D341Med (cell line): ENCODE results near the gene BDP1.
"Not testable (repeated sequence)": the region's sequence is repeated elsewhere in the genome, so short reads cannot be mapped to it uniquely, and the experiment has no call there.

ENCODE experiments used
- DNase-seq: peaks from one replicate; pipeline ENCODE4 v3.0.0; 2012; ENCODE audit warnings: low spot score

The BDP1 gene

GRCh38 chr5:71573591-71573990 is 118.1 kb downstream of the BDP1 start:
- no peak for DNase-seq

GRCh38 chr5:71575588-71575987 is 120.1 kb downstream of the BDP1 start:
- not testable (repeated sequence) for DNase-seq

- no peak for DNase-seq
These were observed 120.8 kb downstream of the BDP1 start for GRCh38 chr5:71576241-71576640.

GRCh38 chr5:71577839-71578238 is 122.4 kb downstream of the BDP1 start:
- not testable (repeated sequence) for DNase-seq

GRCh38 chr5:71582945-71583584 is 127.6 kb downstream of the BDP1 start:
- no peak for DNase-seq

GRCh38 chr5:71586052-71586940 is 130.8 kb downstream of the BDP1 start:
- DNase-seq: no peak

- peak; percentile 43 for DNase-seq
These were observed 131.7 kb downstream of the BDP1 start, which contains the start of gene MCCC2 for GRCh38 chr5:71586941-71587765. Gene MCCC2, plus strand, starts transcription at chr5:71587340. Its CDS starts 86 bp downstream, at chr5:71587426.

GRCh38 chr5:71587766-71588532 is 132.5 kb downstream of the BDP1 start:
- DNase-seq: no peak

GRCh38 chr5:71588533-71588885 is 133.1 kb downstream of the BDP1 start:
- no peak for DNase-seq

GRCh38 chr5:71589903-71590302 is 134.5 kb downstream of the BDP1 start:
- DNase-seq: no peak

GRCh38 chr5:71591100-71591499 is 135.6 kb downstream of the BDP1 start:
- no peak for DNase-seq

GRCh38 chr5:71596169-71596568 is 140.7 kb downstream of the BDP1 start:
- no peak for DNase-seq

- no peak for DNase-seq
These were observed 141.6 kb downstream of the BDP1 start for GRCh38 chr5:71597001-71597400.

GRCh38 chr5:71600783-71601182 is 145.3 kb downstream of the BDP1 start:
- DNase-seq: no peak

GRCh38 chr5:71601222-71602026 is 146.0 kb downstream of the BDP1 start:
- peak; percentile 62 for DNase-seq

GRCh38 chr5:71609916-71610315 is 154.5 kb downstream of the BDP1 start:
- not testable (repeated sequence) for DNase-seq

- no peak for DNase-seq
These were observed 160.4 kb downstream of the BDP1 start for GRCh38 chr5:71615809-71616208.
